ENCODE measurements around the gene CNTNAP2. TPM values are rescaled to one million over a fixed set of nuclear protein-coding genes. Genes with fewer than 3 reads are reported as not detected.

CNTNAP2 gene
- total RNA-seq, 2 donors from 2014 or later, result 4.4 to 8.5 TPM

GRCh38 chr7:146639291-146639690 is 522.7 kb downstream of the CNTNAP2 start:
- H3K9ac ChIP-seq (ENCODE audit: low read depth in 2 of 2, low read length in 2 of 2), result no peak overlapping the region
- intact Hi-C loops (cut with DNase I), result no loop called here
- TF ChIP-seq, protein P1, sequence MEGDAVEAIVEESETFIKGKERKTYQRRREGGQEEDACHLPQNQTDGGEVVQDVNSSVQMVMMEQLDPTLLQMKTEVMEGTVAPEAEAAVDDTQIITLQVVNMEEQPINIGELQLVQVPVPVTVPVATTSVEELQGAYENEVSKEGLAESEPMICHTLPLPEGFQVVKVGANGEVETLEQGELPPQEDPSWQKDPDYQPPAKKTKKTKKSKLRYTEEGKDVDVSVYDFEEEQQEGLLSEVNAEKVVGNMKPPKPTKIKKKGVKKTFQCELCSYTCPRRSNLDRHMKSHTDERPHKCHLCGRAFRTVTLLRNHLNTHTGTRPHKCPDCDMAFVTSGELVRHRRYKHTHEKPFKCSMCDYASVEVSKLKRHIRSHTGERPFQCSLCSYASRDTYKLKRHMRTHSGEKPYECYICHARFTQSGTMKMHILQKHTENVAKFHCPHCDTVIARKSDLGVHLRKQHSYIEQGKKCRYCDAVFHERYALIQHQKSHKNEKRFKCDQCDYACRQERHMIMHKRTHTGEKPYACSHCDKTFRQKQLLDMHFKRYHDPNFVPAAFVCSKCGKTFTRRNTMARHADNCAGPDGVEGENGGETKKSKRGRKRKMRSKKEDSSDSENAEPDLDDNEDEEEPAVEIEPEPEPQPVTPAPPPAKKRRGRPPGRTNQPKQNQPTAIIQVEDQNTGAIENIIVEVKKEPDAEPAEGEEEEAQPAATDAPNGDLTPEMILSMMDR (IDR thresholded peaks at IDR 0.05), result no peak
- H3K4me1 ChIP-seq, result no peaks in the 10 kb centered on the region
- no peak for DNase-seq
- no peaks in the 10 kb centered on the region for H3K36me3 ChIP-seq
- no peak overlapping the region for H3K27ac ChIP-seq
- H3K9me3 ChIP-seq, result no peaks in the 10 kb centered on the region
- H3K4me3 ChIP-seq, result no peak overlapping the region
- H3K27me3 ChIP-seq, result no peaks in the 10 kb centered on the region

DNA sequence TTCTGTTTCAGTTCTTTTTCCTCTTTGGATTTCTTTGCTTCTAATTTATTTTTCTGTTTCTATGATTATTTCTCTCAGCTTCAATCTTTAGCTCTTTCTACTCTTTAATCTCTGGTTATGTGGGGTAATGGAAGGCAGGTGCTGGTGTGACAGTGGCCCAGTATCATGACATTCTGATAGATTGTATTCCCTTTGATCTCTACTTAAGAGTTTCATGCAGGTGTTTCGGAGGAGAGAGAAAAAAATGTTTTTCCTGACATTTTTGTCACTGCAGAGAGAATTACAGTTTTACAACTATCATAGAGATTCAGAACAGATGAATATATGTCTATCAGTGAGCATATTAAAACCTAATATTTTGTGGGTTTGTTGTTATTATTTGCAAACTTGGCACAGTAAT is 524.9 kb downstream of the CNTNAP2 start:
- DNase-seq, result no peak
- intact Hi-C loops (cut with DNase I), result no loop called here
- H3K9ac ChIP-seq (ENCODE audit: low read depth in 2 of 2, low read length in 2 of 2), result no peak overlapping the region
- no peaks in the 10 kb centered on the region for H3K27me3 ChIP-seq
- no peaks in the 10 kb centered on the region for H3K4me1 ChIP-seq
- no peak overlapping the region for H3K4me3 ChIP-seq
- no peaks in the 10 kb centered on the region for H3K9me3 ChIP-seq
- TF ChIP-seq, protein P1 (IDR thresholded peaks at IDR 0.05), result no peak
- no peaks in the 10 kb centered on the region for H3K36me3 ChIP-seq
- no peak overlapping the region for H3K27ac ChIP-seq

DNA sequence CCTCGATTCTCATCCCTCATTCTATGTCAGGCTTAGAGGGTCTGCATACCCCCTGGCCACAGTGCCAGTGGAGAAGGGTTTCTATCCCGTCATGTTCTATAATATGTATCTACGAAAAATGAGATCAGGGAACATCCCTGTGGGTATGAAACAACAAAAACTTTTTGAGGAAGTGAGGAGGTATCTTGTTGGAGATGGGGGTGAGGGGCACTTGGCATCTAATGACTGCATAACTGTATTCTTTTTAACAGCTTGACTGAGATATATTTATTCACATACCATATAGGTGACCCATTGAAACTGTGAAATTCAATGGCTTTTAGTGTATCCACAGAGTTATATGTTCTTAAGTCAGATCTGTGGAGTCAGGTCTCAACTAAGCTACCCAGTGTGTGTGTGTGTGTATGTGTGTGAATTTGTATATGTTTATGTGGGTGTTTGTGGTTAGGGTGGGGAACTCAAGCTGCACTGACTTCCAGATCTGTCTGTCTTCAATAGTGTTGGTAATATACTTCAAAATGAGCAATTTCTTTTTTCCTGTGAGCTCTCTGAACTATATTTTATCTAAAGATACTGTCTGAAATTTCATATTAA is 528.9 kb downstream of the CNTNAP2 start:
- Histone ChIP-seq H3K36me3 (no peaks in the 10 kb centered on the region), H3K9ac (ENCODE audit: low read depth in 2 of 2, low read length in 2 of 2) (no peak overlapping the region), H3K27me3 (no peaks in the 10 kb centered on the region), H3K27ac (no peak overlapping the region), H3K4me3 (no peak overlapping the region), H3K9me3 (no peaks in the 10 kb centered on the region), H3K4me1 (no peaks in the 10 kb centered on the region)
- DNase-seq, result no peak
- TF ChIP-seq, protein P1 (IDR thresholded peaks at IDR 0.05), result no peak
- intact Hi-C loops (cut with DNase I), result no loop called here

DNA sequence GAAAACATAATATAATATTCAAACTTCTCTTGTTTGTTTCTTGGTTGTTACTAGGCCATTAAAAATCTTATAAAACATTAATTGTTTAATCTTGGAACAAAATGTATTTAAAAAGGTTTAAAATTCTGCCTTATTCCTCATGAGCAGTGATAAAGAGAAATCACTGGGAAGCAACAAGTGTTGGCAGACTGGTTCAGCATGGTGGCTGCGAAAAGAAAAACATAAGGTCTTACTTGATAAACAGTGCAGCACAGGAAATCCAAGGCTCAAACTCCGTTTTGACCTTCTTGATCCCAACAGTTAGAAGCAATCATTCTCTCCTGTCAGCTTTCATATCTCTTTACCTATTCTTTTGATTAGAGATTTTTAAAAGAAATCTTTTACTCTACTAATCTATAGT is 530.8 kb downstream of the CNTNAP2 start:
- DNase-seq, result no peak
- Histone ChIP-seq H3K4me3 (no peak overlapping the region), H3K27ac (no peak overlapping the region), H3K4me1 (no peaks in the 10 kb centered on the region), H3K36me3 (no peaks in the 10 kb centered on the region), H3K9ac (ENCODE audit: low read depth in 2 of 2, low read length in 2 of 2) (no peak overlapping the region), H3K9me3 (no peaks in the 10 kb centered on the region), H3K27me3 (no peaks in the 10 kb centered on the region)
- TF ChIP-seq, protein P1 (IDR thresholded peaks at IDR 0.05), result no peak
- intact Hi-C loops (cut with DNase I), result no loop called here

- intact Hi-C loops (cut with DNase I), result no loop called here
- H3K27ac ChIP-seq, result no peak overlapping the region
- H3K36me3 ChIP-seq, result no peaks in the 10 kb centered on the region
- H3K27me3 ChIP-seq, result no peaks in the 10 kb centered on the region
- no peaks in the 10 kb centered on the region for H3K4me1 ChIP-seq
- TF ChIP-seq, protein P1 (IDR thresholded peaks at IDR 0.05), result no peak
- no peaks in the 10 kb centered on the region for H3K9me3 ChIP-seq
- H3K9ac ChIP-seq (ENCODE audit: low read depth in 2 of 2, low read length in 2 of 2), result no peak overlapping the region
- DNase-seq, result no peak
- no peak overlapping the region for H3K4me3 ChIP-seq
Observed at GRCh38 chr7:146652176-146652575, 535.6 kb downstream of the CNTNAP2 start.
